ENCODE measurements around the gene SMARCA2.

- TF ChIP-seq MAX (IDR thresholded peaks at IDR 0.05) (no peak), REST (IDR thresholded peaks at IDR 0.05; ENCODE audit: low read depth) (no peak), EGR1 (IDR thresholded peaks at IDR 0.05) (no peak), EP300 (IDR thresholded peaks at IDR 0.05; ENCODE audit: borderline replicate concordance) (no peak), YY1 (IDR thresholded peaks at IDR 0.05; ENCODE audit: low read depth) (no peak)
Measured at GRCh38 chr9:1986341-1986740, 28.8 kb upstream of the SMARCA2 start.

Data from Ishikawa (cell line).